ENCODE measurements around the gene SLC30A2. TPM values are rescaled to one million over a fixed set of nuclear protein-coding genes. Genes with fewer than 3 reads are reported as not detected.

SLC30A2 gene
- total and polyA plus RNA-seq, 9 of the 15 experiments (the other 6 are each of a cell fraction or from before 2014, with no cell fraction given) = 0.01 to 0.18 (median 0.06) TPM; not detected in 3

GRCh38 chr1:26078286-26079177 lies 32.6 kb upstream of the SLC30A2 start (continued):
- TF ChIP-seq ZNF408 (CRISPR knock-in tag; IDR thresholded peaks at IDR 0.05; ENCODE audit: low read depth) (no peak), RBM34 (IDR thresholded peaks at IDR 0.05; ENCODE audit: borderline replicate concordance, insufficient read depth, low read length) (no peak), MCM7 (IDR thresholded peaks at IDR 0.05) (no peak), ERF (CRISPR knock-in tag; IDR thresholded peaks at IDR 0.05) (no peak), CREB3 (tag; conservative IDR thresholded peaks at IDR 0.05; ENCODE audit: low read depth) (no peak), TCF3 (CRISPR knock-in tag; IDR thresholded peaks at IDR 0.05) (peak; percentile 25; the same call in 1 of the 2 replicates), TRIM24 (IDR thresholded peaks at IDR 0.05) (peak in 1 of 2 experiments; percentile 32; a peak in 1 of 4 replicates), ATF7 (IDR thresholded peaks at IDR 0.05) (peak; percentile 54), USF2 (CRISPR knock-in tag; IDR thresholded peaks at IDR 0.05) (no peak; the same call in 1 of the 2 replicates), SLC30A9 (CRISPR knock-in tag; IDR thresholded peaks at IDR 0.05) (no peak), ZNF311 (CRISPR knock-in tag; IDR thresholded peaks at IDR 0.05) (no peak), ZNF512 (tag; IDR thresholded peaks at IDR 0.05) (no peak), ZZZ3 (IDR thresholded peaks at IDR 0.05) (no peak), RCOR1 (IDR thresholded peaks at IDR 0.05; ENCODE audit: borderline replicate concordance in 1 of 2, low read depth in 2 of 2, low read length in 2 of 2) (peak in 1 of 2 experiments; percentile 62; a peak in 1 of 4 replicates), FOXP4 (CRISPR knock-in tag; IDR thresholded peaks at IDR 0.05; ENCODE audit: borderline replicate concordance) (no peak), ZC3H8 (IDR thresholded peaks at IDR 0.05) (no peak), CREBBP (IDR thresholded peaks at IDR 0.05; ENCODE audit: low read depth, low read length) (no peak), THRA (IDR thresholded peaks at IDR 0.05) (no peak), SNIP1 (IDR thresholded peaks at IDR 0.05; ENCODE audit: low read depth) (no peak), NR0B1 (IDR thresholded peaks at IDR 0.05; ENCODE audit: partially characterized antibody) (no peak)
